Stimulated activated CD8-positive, alpha-beta memory T cell treated with anti-CD3 and anti-CD28 coated beads, Interleukin-15, amount 100 ng/mL, for 48 hours (primary cell): ENCODE data around the gene LANCL2.
"Not testable (repeated sequence)": the region's sequence is repeated elsewhere in the genome, so short reads cannot be mapped to it uniquely, and the experiment has no call there.

Source experiments
- DNase-seq, 2 donors: peaks; one replicate each; pipeline ENCODE4 v3.0.0-alpha.2; 2020; ENCODE audit warnings: low read depth in 2 of 2

Gene LANCL2

DNA sequence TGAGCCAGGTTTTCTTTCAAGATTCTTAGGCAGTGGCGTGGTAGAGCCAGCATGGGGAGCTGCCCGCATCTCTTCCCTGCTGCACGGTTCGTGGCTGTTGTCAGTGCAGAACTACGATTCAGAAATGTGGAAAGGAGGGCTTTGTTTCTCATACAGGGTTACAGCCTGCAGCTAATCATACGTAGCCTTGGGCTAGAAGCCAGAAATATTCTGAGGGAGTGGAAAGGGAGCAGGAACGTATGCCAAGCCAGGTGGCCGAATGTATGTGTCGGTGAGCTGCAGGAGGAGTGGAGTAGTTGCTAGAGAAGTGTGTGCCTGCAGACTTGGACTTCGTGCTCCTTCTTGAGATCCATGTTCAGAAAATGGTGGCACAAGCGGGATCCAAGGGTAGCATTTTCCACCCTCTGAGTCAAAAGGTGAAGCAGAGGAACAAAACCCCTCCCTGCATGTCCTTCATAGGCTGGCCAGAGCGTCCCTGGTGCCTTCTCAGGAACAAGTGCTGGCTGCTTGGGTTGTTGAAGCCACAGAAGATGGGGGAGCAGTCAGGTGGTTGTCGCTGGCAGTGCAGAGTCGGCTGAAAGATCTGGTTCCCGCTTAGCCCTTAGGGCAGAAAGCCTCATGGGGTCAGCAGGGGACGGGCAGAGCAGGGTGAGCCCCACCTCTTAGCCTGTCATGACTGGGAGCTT is 40.9 kb downstream of the LANCL2 start:
- no peak for DNase-seq

- no peak for DNase-seq
Observed at GRCh38 chr7:55409482-55410225, 44.5 kb downstream of the LANCL2 start.

- no peak for DNase-seq
Observed at GRCh38 chr7:55410667-55411239, 45.6 kb downstream of the LANCL2 start.

DNA sequence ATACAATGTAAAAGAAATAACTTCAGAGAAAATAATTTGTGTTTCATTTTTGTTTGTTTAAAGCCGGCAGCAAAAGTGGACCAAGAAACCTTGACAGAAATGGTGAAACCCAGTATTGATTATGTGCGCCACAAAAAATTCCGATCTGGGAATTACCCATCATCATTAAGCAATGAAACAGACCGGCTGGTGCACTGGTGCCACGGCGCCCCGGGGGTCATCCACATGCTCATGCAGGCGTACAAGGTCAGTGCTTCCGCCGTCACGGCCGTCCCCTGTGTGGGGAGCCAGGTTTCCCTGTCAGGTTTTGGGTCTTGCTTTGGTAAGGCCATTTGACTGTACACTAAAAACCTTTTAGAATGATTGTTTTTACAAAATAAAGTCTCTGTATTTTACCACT is 46.7 kb downstream of the LANCL2 start:
- DNase-seq: no peak

DNA sequence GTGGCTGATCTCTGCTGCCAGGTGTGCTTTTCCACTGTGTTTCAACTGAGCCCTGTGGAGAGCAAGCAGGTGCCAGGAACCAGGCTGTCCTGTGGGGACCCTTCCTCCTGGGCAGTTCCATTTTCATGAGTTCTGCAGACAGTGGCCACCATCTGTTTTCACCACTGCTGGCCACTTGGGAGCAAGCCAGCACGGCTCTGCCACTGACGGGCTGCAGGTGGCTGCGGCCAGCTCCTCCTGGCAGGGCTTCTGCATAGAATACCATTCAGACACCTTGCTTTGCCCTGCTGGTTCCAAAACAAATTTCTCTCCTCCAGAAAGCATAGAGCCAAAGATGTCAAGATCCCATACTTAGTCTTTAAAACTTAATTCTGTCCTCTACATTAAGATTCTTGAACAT is 48.3 kb downstream of the LANCL2 start:
- DNase-seq: no peak

DNA sequence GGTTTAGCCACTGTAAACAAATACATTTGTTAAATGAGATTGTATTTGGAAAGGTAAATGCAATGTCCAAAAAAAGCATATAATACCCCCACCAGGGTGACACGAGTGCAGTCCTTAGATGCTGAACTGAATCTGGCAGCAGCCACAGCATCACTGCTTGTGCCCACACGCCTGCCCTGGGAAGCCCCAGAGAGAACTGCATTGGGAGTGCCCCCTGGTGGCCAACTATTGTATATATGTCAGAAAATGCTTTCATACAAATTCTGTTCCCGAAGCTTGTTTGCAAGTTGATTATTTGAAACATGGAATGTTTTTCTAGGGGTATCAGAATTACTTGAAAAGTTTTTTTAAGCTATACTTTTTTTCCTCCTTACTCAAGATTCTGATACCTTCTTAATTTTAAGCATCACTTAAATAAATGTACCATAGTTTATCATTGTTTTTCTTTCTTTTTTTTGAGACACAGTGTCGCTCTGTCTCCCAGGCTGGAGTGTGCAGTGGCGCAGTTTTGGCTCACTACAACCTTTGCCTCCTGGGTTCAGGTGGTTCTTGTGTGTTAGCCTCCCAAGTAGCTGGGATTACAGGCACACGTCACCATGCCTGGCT is 50.1 kb downstream of the LANCL2 start:
- peak; percentile 58 to 63 for DNase-seq

DNA sequence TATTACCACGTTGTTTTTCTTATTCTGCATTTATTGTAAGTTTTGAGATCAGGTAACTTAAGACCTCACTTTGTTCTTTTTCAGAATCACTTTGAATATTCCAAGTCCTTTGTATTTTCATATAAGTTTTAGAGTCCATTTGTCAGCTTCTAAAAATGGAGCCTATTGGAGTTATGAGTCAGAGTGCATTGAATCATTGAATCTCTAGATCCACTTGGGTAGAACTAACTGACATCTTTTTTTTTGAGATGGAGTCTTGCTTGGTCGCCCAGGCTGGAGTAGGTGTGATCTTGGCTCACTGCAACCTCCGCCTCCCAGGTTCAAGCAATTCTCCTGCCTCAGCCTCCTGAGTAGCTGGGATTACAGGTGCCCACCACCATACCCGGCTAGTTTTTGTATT is 52.3 kb downstream of the LANCL2 start:
- DNase-seq: not testable (repeated sequence)

GRCh38 chr7:55420530-55420929 is 55.4 kb downstream of the LANCL2 start:
- no peak for DNase-seq

DNA sequence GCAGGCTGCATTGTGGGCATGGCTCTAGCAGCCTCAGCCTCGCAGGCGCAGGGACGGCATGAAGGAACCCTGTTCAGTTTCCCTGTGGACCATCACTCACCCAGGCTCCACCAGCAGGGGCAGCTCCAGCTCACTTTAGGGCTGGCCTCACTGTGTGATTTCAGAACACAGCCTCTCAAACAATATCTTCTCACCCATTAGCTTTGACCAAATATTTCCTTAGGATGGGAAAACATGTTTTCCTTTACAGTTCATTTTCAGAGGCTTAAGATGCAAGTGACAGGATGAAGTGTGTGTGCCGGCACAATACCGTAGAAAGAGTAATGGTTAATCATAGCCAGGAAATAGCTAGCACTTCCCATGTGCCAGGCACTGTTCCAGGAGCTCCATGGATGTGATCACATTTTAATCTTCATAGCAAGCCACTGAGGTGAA is 58.2 kb downstream of the LANCL2 start:
- DNase-seq: no peak

- no peak for DNase-seq
Observed at GRCh38 chr7:55423891-55424290, 58.8 kb downstream of the LANCL2 start.

GRCh38 chr7:55425141-55425752 is 60.1 kb downstream of the LANCL2 start:
- no peak for DNase-seq

GRCh38 chr7:55426676-55427075 is 61.5 kb downstream of the LANCL2 start:
- DNase-seq: no peak

DNA sequence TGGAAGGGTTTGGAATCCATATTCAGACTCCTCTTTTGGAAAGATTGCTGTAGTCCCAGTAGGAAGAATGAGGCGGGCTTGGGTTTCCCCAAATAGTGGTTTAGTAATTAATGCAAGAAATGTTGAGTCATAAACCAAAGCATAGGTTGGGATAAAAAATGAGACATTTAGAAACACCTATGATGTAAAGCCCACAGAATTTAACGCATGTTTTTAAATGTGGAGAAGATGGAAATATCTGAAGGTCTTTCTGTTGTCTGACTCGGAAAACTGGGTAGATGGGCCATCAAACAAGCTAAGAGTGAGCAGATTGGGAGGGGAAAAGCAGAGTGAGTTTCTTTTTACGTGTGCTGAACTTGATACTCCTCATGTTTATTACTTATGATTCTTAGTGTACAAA is 62.2 kb downstream of the LANCL2 start:
- DNase-seq: no peak

DNA sequence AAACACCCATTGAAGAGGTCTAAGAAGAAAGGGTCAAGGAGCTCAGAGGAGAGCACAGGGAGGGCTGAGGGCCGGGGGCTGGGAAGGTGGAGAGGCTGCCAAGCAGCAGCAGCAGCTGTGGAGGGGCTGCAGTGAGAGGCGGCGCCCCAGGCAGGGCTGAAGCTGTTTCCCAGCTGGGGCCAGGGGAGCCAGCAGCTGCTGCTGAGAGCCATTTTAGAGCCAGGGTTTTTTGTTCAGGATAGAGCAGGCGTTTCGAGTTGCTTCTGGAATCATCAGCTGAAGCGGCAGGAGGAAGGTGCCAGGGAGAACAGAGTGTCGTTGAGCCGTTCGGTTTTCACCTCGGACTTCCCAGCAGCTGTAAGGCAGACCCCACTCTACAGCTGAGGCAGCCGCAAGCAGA is 62.7 kb downstream of the LANCL2 start:
- no peak for DNase-seq

- no peak for DNase-seq
Observed at GRCh38 chr7:55429835-55430499, 64.8 kb downstream of the LANCL2 start.

DNA sequence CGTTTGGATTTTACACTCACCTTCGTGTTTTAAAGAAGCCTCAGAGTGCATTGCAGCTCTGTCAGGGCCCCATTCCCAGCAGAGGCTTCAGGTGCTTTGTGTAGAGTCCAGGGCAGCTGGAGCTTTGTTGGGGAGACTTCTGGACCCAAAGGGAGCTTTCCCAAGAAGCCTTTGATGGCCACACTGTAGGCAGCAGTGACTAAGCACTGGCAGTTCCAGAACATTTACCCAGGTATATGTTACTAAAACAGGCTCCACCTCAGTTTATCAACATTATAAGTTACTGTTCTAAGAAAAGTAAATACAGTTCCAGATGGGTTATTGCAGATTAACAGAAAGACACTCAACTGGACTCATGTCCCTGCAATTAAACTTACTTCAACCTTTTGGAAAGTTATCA is 66.8 kb downstream of the LANCL2 start:
- no peak for DNase-seq

DNA sequence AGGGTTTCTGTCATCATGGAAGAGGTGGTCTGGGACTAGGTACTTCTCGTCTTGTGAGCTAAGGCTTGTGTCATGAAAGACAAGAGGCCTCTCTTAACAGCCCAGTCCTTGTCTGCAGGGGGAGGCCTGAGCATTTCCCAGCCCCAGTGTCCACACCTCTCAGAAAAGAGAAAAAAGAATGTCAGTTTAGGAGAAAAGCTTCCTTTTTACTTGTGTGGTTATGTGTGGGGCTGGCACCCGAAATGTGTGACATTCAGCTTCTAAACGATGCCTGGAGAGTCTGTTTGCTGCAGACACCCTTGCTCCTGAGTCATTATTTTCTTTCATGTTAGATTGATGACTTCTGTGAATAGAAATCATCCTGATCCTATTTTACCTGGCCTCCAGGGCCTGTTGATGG is 67.4 kb downstream of the LANCL2 start:
- no peak for DNase-seq

DNA sequence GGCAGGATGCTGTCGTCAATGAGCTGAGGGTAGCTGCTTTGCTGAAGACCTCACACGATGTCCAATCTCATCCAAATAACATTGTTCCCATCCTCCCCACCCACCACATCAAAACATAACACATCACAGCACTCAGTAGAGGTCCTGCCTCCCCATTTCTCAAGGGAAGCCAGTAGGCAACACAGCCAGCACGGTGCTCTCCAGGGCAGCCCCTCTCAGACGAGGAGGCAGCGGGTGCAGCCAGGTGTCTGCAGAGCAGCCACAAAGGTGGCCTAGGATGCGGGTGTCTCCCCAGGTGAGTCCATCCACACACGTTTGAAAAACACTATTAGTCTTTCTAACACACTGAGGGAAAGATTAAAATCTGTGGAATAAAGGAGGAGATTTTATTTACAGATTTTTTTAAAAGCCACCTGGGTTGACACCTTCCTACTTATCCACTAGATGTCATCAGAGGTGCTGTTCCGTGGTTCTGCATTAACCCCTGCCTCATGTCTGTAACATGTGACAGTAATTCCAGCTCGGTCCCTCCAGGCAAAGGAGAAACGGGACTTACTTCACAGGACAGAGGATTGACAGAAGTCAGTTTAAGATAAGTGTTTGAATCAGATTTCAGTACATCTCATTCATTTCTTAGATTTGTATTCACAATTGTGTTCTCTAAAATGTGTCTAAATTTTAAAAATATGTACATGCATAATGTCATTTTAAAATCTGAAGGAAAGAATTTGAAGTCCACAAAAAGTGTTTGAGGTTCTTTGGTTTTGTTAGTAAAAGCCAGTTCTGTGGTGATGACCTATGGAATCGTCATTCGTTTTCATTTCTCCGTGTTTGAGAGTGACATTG is 68.0 kb downstream of the LANCL2 start:
- no peak for DNase-seq

- no peak for DNase-seq
Observed at GRCh38 chr7:55435466-55435865, 70.3 kb downstream of the LANCL2 start.

GRCh38 chr7:55436457-55436856 is 71.3 kb downstream of the LANCL2 start:
- DNase-seq: no peak

DNA sequence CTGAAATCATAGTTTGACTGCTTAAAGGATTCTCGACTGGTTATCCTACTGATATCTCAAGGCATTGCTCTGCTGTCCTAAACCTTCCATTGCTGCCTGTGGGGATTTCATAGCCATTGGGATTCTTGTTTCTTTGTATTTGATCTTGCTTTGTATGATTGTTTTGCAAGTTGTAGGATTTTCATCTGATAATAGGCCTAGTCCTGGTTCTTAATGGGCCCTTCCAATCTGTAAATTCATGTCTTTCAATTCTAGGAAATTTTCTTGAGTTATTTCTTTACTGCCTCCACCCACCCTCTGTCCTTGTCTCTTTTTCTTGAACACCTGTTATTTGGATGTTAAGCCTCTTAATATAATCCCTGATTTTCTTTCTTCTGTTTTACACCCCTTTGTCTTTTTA is 72.2 kb downstream of the LANCL2 start:
- no peak for DNase-seq
